ENCODE data around the gene PKP1. TPM values are rescaled to one million over a fixed set of nuclear protein-coding genes. Genes with fewer than 3 reads are reported as not detected.
"Not testable (repeated sequence)": the region's sequence is repeated elsewhere in the genome, so short reads cannot be mapped to it uniquely, and the experiment has no call there.

PKP1 gene, protein sequence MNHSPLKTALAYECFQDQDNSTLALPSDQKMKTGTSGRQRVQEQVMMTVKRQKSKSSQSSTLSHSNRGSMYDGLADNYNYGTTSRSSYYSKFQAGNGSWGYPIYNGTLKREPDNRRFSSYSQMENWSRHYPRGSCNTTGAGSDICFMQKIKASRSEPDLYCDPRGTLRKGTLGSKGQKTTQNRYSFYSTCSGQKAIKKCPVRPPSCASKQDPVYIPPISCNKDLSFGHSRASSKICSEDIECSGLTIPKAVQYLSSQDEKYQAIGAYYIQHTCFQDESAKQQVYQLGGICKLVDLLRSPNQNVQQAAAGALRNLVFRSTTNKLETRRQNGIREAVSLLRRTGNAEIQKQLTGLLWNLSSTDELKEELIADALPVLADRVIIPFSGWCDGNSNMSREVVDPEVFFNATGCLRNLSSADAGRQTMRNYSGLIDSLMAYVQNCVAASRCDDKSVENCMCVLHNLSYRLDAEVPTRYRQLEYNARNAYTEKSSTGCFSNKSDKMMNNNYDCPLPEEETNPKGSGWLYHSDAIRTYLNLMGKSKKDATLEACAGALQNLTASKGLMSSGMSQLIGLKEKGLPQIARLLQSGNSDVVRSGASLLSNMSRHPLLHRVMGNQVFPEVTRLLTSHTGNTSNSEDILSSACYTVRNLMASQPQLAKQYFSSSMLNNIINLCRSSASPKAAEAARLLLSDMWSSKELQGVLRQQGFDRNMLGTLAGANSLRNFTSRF
- total RNA-seq = not detected

DNA sequence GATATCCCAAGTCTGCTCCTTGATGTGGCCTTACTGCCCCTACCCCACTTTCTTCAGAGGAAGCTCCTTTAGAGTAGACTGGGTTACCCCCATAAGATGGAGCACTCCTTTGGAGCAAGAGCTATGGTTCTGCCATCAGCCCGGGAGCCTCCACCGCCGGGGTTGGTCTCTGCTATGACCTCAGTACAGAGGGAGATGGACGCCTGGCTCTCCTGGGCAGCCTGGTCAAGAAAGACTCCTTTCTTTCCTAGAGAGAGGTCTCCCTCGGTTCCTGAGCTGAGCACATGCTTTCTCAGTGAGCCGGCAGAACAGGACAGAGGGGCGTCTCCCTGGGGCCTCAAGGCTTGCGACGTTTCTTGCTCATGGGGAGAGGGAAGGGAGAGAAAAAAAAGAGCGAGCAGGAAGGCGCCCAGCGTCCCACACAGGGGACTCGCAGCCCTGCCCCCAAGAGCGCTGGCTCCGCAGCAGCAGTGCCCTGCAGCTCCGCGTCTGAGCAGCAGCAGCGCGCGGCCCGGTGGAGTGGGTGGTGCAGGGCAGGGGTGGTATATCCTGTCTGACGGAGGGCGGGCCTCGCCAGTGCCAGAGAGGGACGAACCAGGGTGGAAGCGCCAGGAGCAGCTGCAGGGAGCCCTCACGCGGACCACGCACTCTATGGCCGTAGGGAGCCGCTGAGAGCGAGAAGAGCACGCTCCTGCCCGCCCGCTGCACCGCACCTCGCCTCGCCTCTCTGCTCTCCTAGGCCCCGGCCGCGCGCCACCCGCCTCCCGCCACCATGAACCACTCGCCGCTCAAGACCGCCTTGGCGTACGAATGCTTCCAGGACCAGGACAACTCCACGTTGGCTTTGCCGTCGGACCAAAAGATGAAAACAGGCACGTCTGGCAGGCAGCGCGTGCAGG, at the start of gene PKP1:
Gene PKP1 (plus strand): TSS at position 576 of the 899 bp plus-strand sequence. CDS start 197 bp downstream, at position 773.
- CTCF ChIA-PET = interaction anchor here (1.4 kb wide), 1 partner anchor 230 kb away, joined by 4 read pairs; no protein-coding TSS in a partner anchor
- H3K4me3 Mint-ChIP-seq = no peak within 1 kb of the TSS
- no peak within 1 kb of the TSS for H3K27ac Mint-ChIP-seq
- H3K36me3 Mint-ChIP-seq = no peaks in the 10 kb centered on the region
- H3K9me3 Mint-ChIP-seq (ENCODE audit: low read depth) = no peaks in the 10 kb centered on the region
- ATAC-seq (peak; percentile 58), DNase-seq (no peak)
- H3K27me3 Mint-ChIP-seq = peaks cover 81% of the 10 kb centered on the region
- peaks cover 5% of the 10 kb centered on the region for H3K4me1 Mint-ChIP-seq

DNA sequence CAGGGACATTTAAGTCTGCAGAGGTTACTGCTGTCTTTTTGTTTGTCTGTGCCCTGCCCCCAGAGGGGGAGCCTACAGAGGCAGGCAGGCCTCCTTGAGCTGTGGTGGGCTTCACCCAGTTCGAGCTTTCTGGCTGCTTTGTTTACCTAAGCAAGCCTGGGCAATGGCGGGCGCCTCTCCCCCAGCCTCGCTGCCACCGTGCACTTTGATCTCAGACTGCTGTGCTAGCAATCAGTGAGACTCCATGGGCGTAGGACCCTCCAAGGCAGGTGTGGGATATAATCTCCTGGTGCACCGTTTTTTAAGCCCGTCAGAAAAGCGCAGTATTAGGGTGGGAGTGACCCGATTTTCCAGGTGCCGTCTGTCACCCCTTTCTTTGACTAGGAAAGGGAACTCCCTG, 43.7 kb upstream of the PKP1 start:
- CTCF ChIA-PET; ATAC-seq; DNase-seq; H3K4me1 Mint-ChIP-seq; H3K36me3 Mint-ChIP-seq; H3K9me3 Mint-ChIP-seq (ENCODE audit: low read depth); H3K27ac Mint-ChIP-seq; H3K4me3 Mint-ChIP-seq: not testable (repeated sequence)
- peaks cover 45% of the 10 kb centered on the region for H3K27me3 Mint-ChIP-seq

DNA sequence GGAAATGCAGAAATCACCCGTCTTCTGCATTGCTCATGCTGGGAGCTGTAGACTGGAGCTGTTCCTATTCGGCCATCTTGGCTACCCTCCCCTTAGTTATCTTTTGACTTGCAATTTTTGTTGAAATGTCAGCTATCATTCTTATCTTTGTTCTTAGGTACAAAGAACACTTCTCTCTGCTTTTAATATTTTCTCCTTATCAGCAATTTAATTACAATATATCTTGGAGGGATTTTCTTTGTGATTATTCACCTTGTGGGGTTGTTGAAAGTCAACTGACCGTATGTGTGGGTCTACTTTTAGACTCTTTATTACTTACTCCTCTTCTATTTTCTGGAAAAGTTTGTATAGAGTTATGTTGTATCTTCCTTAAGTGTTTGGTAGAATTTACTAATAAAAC, 43.1 kb upstream of the PKP1 start:
- Mint-ChIP-seq H3K27me3 (peaks cover 50% of the 10 kb centered on the region), H3K4me3 (no peak overlapping the region), H3K9me3 (ENCODE audit: low read depth) (no peaks in the 10 kb centered on the region)

DNA sequence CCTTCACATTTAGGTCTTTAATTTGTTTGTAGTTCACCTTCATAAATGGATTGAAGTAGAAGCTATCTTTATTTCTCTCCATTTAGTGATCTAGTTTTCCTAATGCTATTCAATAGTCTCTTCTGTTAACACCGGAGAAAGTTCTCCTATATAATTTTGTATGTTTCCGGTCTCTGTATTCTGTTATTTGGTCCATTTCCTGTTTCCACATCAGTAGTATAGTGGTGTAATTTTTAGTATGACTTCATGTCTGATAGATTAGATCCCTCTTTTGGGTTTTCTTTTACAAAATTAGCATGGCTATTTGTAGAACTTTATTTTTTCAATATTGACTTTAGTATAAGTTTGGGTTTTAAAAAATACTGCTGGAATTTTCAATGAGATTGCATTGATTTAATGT, 41.6 kb upstream of the PKP1 start:
- peaks cover 56% of the 10 kb centered on the region for H3K27me3 Mint-ChIP-seq
- H3K4me3 Mint-ChIP-seq = no peak overlapping the region
- ATAC-seq = no peak
- CTCF ChIA-PET = interaction anchor here (1.7 kb wide), 1 partner anchor 20 kb away, joined by 3 read pairs; no protein-coding TSS in a partner anchor
- no peaks in the 10 kb centered on the region for H3K4me1 Mint-ChIP-seq
- DNase-seq = no peak
- H3K36me3 Mint-ChIP-seq = no peaks in the 10 kb centered on the region
- no peak overlapping the region for H3K27ac Mint-ChIP-seq
- H3K9me3 Mint-ChIP-seq (ENCODE audit: low read depth) = no peaks in the 10 kb centered on the region

More for the DNA sequence above, 43.1 kb upstream of the PKP1 start:
- Mint-ChIP-seq H3K4me1 (no peaks in the 10 kb centered on the region), H3K27ac (no peak overlapping the region), H3K36me3 (no peaks in the 10 kb centered on the region)
- CTCF ChIA-PET = interaction anchor here (0.6 kb wide), 1 partner anchor 62 kb away, joined by 3 read pairs; no protein-coding TSS in a partner anchor
- DNase-seq = no peak
- no peak for ATAC-seq

DNA sequence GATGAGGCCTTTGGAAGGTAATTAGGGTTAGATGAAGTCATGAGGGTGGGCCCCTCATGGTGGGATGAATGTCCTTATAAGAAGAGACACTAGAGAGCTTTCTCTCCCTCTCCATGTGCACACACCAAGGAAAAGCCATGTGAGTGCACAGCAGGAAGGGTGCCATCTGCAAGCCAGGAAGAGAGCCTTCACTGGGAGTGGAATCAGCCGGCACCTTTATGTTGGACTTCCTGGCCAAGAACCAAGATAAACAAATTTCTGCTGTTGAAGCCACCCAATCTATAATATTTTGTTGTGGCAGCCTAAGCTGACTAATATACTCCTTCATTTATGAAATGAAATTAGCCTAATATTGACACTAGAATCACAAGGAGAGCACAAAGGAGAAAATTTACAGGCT, 38.2 kb upstream of the PKP1 start:
- no peak for ATAC-seq
- Mint-ChIP-seq H3K4me1 (no peaks in the 10 kb centered on the region), H3K27me3 (peaks cover 44% of the 10 kb centered on the region), H3K36me3 (no peaks in the 10 kb centered on the region), H3K4me3 (no peak overlapping the region), H3K9me3 (ENCODE audit: low read depth) (no peaks in the 10 kb centered on the region), H3K27ac (no peak overlapping the region)
- CTCF ChIA-PET = no interaction called here
- no peak for DNase-seq

DNA sequence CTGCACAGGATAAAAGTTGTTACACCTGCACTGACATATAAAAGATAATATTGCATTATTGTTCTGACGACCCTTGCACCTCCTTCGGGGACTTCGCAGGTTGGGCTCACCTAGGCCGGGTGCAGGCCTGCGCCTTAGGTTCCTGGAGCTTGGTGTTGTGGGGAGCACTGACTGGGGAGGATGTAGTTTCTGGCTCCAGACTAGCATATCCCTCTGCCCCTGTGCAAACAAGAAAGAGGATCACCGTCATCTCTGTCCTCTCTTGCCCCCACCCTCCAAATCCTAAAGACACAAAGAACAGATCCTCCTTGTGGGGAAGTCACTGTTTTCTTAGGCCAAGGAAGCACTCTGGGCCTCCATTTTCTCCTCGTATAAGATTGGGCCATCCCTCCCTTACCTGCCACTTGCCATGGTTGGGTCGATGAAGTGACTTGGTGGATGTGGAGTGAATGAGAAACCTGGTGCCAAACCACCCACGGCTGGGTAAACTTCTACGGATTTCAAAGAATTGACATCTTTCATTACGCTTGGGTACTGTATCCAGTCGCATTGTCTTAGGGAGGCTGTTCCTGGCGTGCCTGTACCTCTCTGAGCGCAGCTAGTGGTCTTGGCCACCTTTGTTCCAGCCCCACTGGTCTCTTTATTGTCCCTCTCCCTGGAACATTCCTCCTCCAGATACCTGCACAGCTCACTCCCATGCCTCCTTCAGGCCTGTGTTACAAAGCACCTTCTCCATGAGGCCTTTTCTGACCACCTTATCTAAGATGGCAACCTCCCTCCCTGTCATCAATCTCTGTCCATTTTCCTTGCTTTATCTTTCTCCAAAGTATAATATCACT, 34.4 kb upstream of the PKP1 start:
- CTCF ChIA-PET = no interaction called here
- Mint-ChIP-seq H3K27ac (no peak overlapping the region), H3K4me3 (no peak overlapping the region), H3K4me1 (no peaks in the 10 kb centered on the region), H3K36me3 (no peaks in the 10 kb centered on the region), H3K27me3 (peaks cover 16% of the 10 kb centered on the region), H3K9me3 (ENCODE audit: low read depth) (no peaks in the 10 kb centered on the region)
- ATAC-seq (no peak), DNase-seq (no peak)

DNA sequence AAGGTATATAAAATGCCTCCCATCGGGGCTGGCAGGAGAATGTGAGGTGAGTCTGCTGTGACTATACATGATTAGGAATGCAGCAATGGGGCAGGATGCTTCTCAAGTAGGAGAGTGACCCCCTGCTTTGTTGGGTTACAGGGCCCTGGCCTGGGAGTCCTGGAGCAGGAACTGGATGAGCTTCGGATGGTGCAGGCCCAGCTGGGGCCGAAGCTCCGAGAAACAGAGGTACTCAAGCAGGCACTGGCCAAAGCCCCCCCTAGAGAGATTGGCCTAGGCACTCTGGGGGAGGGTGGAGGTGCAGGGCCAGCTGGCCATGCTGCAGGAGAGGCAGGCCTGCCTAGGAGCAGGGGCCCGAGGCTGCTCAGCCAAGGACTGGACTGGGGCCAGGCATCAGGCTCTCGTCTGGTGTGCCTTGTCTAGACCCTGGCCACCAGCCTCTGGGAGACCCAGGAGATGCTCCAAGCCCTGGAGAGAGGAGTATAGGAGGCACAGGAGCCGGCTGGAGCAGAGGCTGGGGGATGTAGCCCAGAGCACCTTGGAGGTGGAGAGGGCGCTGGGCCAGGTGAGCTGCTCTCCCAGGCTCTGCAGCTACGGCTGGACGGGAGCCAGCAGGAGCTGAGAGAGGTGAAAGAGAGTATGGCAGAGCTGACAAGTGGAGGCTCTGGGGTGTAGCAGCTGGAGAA, 32.8 kb upstream of the PKP1 start:
- Mint-ChIP-seq H3K27me3 (peaks cover 3% of the 10 kb centered on the region), H3K36me3 (no peaks in the 10 kb centered on the region), H3K9me3 (ENCODE audit: low read depth) (no peaks in the 10 kb centered on the region), H3K4me1 (no peaks in the 10 kb centered on the region), H3K4me3 (no peak overlapping the region), H3K27ac (no peak overlapping the region)
- no peak for ATAC-seq
- DNase-seq = no peak
- CTCF ChIA-PET = no interaction called here

DNA sequence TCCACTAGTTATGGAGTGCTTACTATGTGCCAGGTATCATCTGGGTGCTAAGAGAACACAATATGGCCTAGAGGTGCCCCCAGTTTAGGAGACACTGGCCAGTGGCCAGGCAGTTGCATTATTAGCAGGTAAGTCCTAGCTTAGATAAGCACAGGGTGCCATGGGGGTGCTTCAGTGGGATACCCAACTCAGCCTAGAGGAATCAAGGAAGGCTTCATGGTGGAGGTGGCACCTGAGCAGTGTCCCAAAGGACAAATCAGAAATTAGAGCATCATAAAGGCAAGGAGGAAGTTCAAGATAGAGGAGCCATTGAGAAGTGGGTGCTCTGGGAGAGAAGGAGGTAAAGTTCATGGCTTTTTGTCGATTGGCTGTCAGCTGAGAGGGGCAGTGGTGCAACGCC, 31.9 kb upstream of the PKP1 start:
- H3K36me3 Mint-ChIP-seq = no peaks in the 10 kb centered on the region
- H3K9me3 Mint-ChIP-seq (ENCODE audit: low read depth) = no peaks in the 10 kb centered on the region
- no peaks in the 10 kb centered on the region for H3K4me1 Mint-ChIP-seq
- CTCF ChIA-PET = interaction anchor here (0.5 kb wide), 1 partner anchor 225 kb away, joined by 3 read pairs; no protein-coding TSS in a partner anchor
- H3K27me3 Mint-ChIP-seq = no peaks in the 10 kb centered on the region
- H3K27ac Mint-ChIP-seq = no peak overlapping the region
- DNase-seq (no peak), ATAC-seq (no peak)
- H3K4me3 Mint-ChIP-seq = no peak overlapping the region

DNA sequence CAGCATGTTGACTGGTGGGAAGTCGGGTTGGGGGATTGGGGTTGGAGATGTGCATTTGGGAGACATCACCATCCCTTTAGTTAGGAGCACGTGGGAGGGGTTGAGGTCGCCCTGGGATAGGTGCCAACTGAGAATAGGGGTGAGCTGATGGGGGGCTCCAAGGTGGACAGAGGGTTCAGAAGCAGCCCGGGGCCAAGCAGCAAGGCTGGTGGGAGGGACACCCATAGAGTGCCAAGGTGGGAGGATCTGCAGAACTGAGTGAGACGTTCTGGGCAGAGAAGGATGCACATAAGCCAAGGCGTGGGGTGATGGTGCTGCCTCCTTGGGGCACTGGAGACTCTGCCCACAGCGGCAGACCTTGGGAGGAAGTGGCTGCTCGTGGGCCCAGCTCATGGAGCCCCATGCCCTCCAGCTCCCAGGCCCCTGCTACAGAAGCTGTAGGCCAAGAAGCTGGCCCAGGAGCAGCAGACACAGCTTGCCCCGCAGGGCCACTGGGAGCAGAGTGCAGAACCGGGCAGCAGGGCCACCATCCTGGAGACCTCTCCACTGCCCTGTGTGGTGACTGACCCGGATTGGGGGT, 31.4 kb upstream of the PKP1 start:
- Mint-ChIP-seq H3K4me3 (no peak overlapping the region), H3K27me3 (no peaks in the 10 kb centered on the region), H3K9me3 (ENCODE audit: low read depth) (no peaks in the 10 kb centered on the region), H3K27ac (no peak overlapping the region), H3K36me3 (no peaks in the 10 kb centered on the region), H3K4me1 (no peaks in the 10 kb centered on the region)
- ATAC-seq (no peak), DNase-seq (no peak)
- CTCF ChIA-PET = interaction anchor here (0.5 kb wide), 1 partner anchor 226 kb away, joined by 3 read pairs; no protein-coding TSS in a partner anchor

DNA sequence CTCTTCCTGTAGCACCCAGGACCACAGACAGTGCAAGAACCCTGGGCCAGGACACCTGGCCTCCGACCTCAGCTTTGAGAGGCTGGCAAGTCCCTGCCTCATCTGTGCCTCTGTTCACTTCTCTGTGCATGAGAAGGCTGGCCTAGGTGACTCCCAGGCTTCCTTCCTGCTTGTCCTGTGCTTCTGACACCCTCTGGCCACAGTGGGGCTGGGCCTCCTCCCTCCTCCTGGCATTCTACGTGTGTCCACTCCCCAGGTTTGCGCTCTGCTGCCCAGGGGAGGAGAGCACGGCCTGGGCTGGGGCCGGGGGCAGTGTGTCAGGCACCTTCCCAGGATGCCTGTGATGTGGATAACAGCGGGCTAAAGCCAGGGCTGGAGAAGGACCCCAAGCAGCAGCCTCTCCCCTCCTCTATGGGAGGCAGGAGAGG, 30.3 kb upstream of the PKP1 start:
- DNase-seq = no peak
- Mint-ChIP-seq H3K36me3 (no peaks in the 10 kb centered on the region), H3K27ac (no peak overlapping the region), H3K4me3 (no peak overlapping the region), H3K4me1 (no peaks in the 10 kb centered on the region), H3K27me3 (no peaks in the 10 kb centered on the region), H3K9me3 (ENCODE audit: low read depth) (no peaks in the 10 kb centered on the region)
- CTCF ChIA-PET = interaction anchor here (1.6 kb wide), 1 partner anchor 111 kb away, joined by 6 read pairs; no protein-coding TSS in a partner anchor
- no peak for ATAC-seq

DNA sequence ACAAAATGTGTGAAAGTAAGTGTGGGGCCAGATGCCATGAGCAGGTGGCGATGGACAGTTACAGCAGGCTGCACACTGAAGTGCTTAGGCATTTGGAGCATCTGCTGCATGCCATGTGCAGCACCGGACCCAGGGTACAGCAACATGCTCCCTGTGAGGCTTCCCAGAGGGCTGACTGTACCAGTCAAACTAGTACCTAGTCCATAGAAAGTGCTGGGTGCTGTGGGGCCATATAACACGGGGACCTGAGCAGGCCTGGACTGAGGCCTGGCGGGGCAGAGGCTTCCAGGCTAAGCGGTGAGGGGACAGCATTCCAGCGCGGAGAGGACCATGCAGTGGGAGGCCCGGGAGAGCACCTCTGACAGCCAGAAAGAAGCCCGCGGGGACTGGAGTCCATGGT, 29.9 kb upstream of the PKP1 start:
- no peak overlapping the region for H3K4me3 Mint-ChIP-seq
- no peak overlapping the region for H3K27ac Mint-ChIP-seq
- no peaks in the 10 kb centered on the region for H3K27me3 Mint-ChIP-seq
- H3K9me3 Mint-ChIP-seq (ENCODE audit: low read depth) = no peaks in the 10 kb centered on the region
- no peaks in the 10 kb centered on the region for H3K4me1 Mint-ChIP-seq
- ATAC-seq = no peak
- no peaks in the 10 kb centered on the region for H3K36me3 Mint-ChIP-seq
- CTCF ChIA-PET = interaction anchor here (1.6 to 2.4 kb wide), 2 partner anchors 107 to 111 kb away, joined by 6 to 20 read pairs; no protein-coding TSS in a partner anchor
- DNase-seq = no peak

Data from activated CD8-positive, alpha-beta memory T cell treated with anti-CD3 and anti-CD28 coated beads, Interleukin-2, amount 10 ng/mL, durations not matched to agents 7 days and 5 days (primary cell).